NCI-H345 (cell line): ENCODE data around the gene EXOC3L1.

ENCODE experiments used
- DNase-seq: peaks from one replicate; lab custom pipeline; 2025; lab: John Stamatoyannopoulos, UW

Gene EXOC3L1

GRCh38 chr16:67198238-67198734 lies 8.3 kb upstream of the EXOC3L1 start:
- DNase-seq, result peak; percentile 15

GRCh38 chr16:67197704-67198103 lies 7.8 kb upstream of the EXOC3L1 start:
- DNase-seq, result no peak

GRCh38 chr16:67196881-67197280 lies 6.9 kb upstream of the EXOC3L1 start:
- no peak for DNase-seq

- no peak for DNase-seq
These were observed 5.7 kb upstream of the EXOC3L1 start for GRCh38 chr16:67195676-67196075.

GRCh38 chr16:67194260-67194659 lies 4.3 kb upstream of the EXOC3L1 start:
- DNase-seq, result no peak

GRCh38 chr16:67193536-67193935 lies 3.6 kb upstream of the EXOC3L1 start:
- DNase-seq, result no peak

- DNase-seq, result no peak
These were observed 2.9 kb upstream of the EXOC3L1 start for GRCh38 chr16:67192781-67193361.

GRCh38 chr16:67191995-67192681 lies 2.2 kb upstream of the EXOC3L1 start, which contains the start of gene E2F4:
Gene E2F4, plus strand, starts transcription at chr16:67192155. Its CDS starts 73 bp downstream, at chr16:67192228.
- DNase-seq, result peak; percentile 83

- DNase-seq, result no peak
These were observed 1.6 kb upstream of the EXOC3L1 start for GRCh38 chr16:67191411-67191994.

- no peak for DNase-seq
These were observed 788 bp upstream of the EXOC3L1 start for GRCh38 chr16:67190448-67191399.

- DNase-seq, result no peak
These were observed 1.1 kb downstream of the EXOC3L1 start for GRCh38 chr16:67188798-67189197.

- no peak for DNase-seq
These were observed 1.6 kb downstream of the EXOC3L1 start for GRCh38 chr16:67188323-67188722.

GRCh38 chr16:67187175-67187890 lies 2.6 kb downstream of the EXOC3L1 start:
- no peak for DNase-seq

GRCh38 chr16:67186550-67186950 lies 3.4 kb downstream of the EXOC3L1 start:
- no peak for DNase-seq

- DNase-seq, result no peak
These were observed 4.2 kb downstream of the EXOC3L1 start for GRCh38 chr16:67185651-67186134.

- peak; percentile 55 for DNase-seq
These were observed 4.8 kb downstream of the EXOC3L1 start for GRCh38 chr16:67184995-67185650.

- DNase-seq, result peak; percentile 59
These were observed 5.4 kb downstream of the EXOC3L1 start for GRCh38 chr16:67184453-67184994.

GRCh38 chr16:67183627-67184452 lies 6.1 kb downstream of the EXOC3L1 start, which contains the start of gene MATCAP1:
Gene MATCAP1, minus strand, starts transcription at chr16:67183963. Its CDS starts 3,353 bp downstream, at chr16:67180610.
- peak; percentile 94 for DNase-seq

- no peak for DNase-seq
These were observed 6.7 kb downstream of the EXOC3L1 start for GRCh38 chr16:67183284-67183626.
